GM21381 (cell line): ENCODE measurements around the gene NME7.

Experiments
- ATAC-seq: cut with Tn5 transposase; IDR thresholded peaks from one replicate; pipeline ENCODE4 v1.9.1; 2021; ENCODE audit warnings: mild to moderate bottlenecking, moderate library complexity; ENCODE audit not compliant: unreplicated experiment

NME7 gene

GRCh38 chr1:169091480-169091941, 276.1 kb downstream of the NME7 start:
- peak; percentile 62 for ATAC-seq

- ATAC-seq: peak; percentile 37
Measured at GRCh38 chr1:169090900-169091311, 276.7 kb downstream of the NME7 start.

GRCh38 chr1:169090308-169090899, 277.2 kb downstream of the NME7 start:
- no peak for ATAC-seq

- no peak for ATAC-seq
Measured at GRCh38 chr1:169089776-169090175, 277.8 kb downstream of the NME7 start.

GRCh38 chr1:169087876-169088275, 279.7 kb downstream of the NME7 start:
- ATAC-seq: no peak

GRCh38 chr1:169086603-169087455, 280.8 kb downstream of the NME7 start:
- no peak for ATAC-seq

- no peak for ATAC-seq
Measured at GRCh38 chr1:169085911-169086310, 281.7 kb downstream of the NME7 start.
